Central memory CD4-positive, alpha-beta T cell (primary cell): Measurements from ENCODE around the gene PCK1.
"Not testable (repeated sequence)": the region's sequence is repeated elsewhere in the genome, so short reads cannot be mapped to it uniquely, and the experiment has no call there.

ENCODE experiments used
- DNase-seq: peaks from one replicate; pipeline ENCODE4 v3.0.0; 2022
- total RNA-seq, 3 experiments: gene quantifications; one replicate each; lab custom pipeline; 2026; lab: John Stamatoyannopoulos, UW

Gene PCK1
- 0 reads per million in 3 experiments for total RNA-seq

DNA sequence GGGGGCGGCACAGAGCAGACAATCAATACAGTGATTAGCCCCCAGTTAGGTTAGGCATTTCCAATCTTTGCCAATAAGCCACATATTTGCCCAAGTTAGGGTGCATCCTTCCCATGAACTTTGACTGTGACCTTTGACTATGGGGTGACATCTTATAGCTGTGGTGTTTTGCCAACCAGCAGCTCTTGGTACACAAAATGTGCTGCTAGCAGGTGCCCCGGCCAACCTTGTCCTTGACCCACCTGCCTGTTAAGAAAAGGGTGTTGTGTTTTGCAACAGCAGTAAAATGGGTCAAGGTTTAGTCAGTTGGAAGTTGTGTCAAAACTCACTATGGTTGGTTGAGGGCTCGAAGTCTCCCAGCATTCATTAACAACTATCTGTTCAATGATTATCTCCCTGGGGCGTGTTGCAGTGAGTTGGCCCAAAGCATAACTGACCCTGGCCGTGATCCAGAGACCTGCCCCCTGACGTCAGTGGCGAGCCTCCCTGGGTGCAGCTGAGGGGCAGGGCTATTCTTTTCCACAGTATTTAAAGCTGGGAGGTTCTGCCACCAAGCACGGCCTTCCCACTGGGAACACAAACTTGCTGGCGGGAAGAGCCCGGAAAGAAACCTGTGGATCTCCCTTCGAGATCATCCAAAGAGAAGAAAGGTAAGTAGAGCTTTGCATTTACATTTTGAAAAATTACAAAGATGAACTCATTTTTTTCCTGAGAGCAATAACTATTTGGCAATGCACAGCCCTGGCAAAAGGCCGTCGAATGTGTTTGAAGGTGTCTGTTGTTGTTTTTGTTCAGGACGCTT is at the start of gene PCK1:
Gene PCK1 (plus strand): TSS at position 557 of the 802 bp plus-strand sequence. CDS start 302 bp downstream, outside the sequence.
- DNase-seq = no peak

DNA sequence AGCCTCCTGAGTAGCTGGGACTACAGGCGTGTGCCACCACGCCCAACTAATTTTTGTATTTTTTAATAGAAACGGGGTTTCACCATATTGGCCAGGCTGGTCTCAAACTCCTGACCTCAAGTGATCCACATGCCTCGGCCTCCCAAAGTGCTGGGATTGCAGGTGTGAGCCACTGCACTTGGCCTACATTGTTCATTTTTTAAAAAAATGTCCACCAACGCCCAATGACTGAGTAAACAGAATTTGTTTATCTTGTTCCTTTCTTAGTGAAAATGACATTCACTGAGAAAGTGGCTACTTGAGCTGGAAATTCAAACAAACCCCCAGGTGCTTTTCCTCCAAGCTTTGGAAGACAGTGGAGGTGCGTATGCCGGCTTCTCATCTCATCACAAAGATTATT is 49.2 kb upstream of the PCK1 start:
- DNase-seq = not testable (repeated sequence)

DNA sequence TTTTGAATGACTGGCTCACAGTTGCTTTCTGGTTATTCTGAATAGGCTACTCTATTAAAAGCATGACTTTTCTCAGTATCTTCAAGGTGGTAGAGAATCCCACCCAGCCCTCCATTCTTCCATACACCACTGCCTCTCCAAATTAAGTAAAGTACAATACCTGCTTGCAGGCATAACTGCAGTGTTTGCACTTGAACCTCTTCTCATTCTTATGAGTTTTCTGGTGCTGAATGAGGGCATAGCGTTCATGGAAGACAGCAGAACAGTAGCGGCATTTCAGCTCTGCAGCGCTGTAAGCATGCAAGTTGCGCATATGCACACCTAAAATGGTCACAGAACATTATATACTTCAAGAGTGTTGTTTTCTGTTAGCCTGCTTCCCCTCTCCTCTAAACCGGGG is 48.5 kb upstream of the PCK1 start:
- DNase-seq = no peak

DNA sequence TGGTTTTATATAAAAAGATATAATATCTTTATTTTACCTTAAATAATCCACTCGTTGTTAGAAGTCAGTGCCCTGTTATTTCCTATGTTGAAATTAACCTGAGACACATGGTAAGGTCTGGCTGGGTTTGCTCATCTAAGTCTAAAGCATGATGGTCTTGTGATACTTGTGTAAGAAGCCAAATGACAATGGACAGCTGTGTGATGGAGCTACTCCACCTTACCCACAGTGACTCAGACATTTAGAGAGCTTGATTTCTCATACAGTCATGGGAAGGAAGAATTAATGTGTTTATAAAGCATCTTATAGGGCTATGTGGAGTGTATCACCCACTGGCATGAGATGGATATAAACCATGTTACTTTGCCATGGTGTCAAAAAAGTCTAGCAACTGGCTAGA is 47.7 kb upstream of the PCK1 start:
- no peak for DNase-seq

DNA sequence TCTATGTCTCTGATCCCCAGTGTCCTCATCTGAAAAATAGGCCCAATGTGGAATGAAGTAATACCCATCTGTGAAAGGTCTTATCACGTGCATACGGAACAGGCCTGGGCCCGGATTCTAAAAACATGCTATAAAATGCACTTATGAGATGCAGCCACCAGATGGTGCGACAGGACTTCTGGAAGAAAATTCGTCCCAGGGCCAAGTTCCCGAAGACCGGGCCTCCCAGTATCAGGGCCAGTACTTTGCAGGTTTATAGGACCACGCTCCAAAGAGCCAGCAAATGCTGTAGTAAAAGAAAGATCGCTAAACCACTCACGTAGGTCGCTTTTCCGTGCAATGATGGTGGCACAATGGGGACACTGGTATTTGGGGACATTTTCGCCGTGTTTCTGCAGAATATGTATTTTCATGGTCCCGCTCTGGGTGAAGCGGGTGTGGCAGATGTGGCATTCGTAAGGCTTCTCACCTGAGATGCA is 46.6 kb upstream of the PCK1 start:
- no peak for DNase-seq

DNA sequence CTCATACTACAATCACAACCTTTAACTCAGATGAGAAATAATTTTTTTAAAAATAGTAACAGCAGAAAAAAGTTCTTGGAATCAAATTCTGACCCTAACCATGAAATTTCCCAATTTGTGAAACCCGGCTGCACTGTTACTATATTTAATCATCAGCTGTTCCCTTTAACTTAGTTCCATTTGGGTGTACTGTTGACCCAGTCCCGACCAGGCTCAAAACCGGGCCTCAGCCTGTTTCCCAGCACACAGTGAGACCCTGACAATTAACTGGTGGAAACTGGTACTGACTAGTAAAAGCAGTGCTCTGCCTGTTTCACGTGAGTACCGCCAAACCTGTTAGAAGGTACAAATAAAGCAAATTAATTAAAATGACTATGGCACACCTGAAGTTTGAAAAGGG is 43.0 kb upstream of the PCK1 start:
- DNase-seq = no peak

DNA sequence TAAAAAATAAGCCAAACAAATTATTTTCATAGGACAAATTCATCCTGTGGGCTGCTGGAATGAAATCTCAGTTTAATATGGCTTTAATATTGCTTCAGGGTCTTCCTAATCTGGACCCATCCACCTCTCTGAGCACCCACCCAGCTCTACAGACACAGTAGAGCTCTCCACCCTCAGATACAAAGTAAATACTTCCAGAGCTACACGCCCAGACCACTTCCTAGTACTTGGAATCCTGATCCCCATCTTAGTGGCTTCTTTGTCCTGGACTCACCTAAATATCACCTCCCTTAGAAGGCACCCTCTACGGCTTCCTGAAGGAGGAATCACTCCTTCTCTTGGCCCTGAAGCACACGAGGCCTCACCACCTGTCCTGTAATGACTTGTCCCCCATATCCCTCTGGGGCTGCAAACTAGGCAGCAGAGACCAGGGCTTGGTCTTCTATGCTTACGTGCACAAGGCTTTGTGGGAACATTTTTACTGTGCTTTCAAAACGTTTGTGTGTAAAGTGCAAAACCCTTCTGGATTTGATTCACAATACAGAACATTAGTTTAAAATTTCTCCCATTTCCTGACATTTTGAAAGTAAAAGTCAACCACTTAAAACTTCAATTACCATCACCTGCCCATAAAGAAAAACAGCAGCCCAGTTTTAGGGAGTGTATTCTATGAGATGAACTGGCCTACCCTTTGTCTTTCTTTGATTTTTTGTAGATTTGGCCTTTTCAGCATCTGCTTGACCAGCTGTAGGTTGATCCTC is 38.4 kb upstream of the PCK1 start:
- DNase-seq = no peak

DNA sequence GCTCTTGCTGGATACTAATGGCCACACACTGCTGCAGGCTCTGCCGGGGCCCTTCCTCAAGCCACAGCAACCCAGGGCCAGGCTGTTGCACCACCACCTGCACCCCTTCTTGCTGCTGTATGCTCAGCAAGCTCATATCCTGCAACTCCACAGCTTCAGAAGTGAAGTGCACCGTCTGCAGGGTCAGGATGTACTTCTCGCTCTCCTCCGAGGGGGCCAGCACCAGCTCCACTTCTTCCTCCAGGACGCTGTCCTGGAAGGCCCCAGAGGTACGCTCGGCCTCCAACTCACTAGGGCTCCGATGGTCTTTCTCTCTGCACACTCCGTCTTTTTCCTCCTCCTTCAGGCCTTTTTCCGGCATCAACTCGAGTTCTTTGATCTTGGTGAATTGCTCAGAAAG is 37.1 kb upstream of the PCK1 start:
- DNase-seq = no peak

DNA sequence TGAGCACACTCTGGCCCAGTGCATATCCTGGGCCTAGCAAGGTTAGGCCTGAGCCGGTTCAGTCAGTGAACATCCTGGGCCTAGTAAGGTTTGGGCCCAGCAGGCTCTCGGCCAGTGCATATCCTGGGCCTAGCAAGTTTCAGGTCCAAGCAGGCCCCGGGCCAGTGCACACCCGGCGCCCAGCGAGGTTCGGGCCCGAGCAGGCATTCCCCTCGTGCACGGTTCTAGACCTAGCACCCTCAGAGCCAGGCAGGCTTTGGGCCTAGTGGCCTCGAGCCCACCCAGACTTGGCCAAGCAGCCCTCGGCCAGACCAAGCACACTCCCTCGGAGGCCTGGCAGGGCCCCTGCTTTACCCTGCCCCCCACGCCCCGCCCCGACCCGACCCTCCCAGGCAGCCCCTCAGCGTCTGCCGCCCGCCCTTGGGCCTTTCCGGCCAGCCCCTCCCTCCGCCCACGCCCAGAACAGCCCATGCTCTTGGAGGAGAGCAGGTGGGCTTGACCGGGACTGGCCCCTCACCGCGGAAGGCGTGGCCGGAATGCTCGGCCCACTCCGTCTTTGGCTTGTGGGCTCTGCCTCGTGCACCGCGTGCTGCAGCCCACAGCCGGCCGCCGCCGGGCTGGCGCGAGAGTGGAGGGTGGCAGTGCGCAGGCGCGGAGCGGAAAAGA is 36.3 kb upstream of the PCK1 start, which contains the start of gene CTCFL:
Gene CTCFL (minus strand): TSS at position 630 of the 666 bp plus-strand sequence. CDS start 935 bp downstream, outside the sequence.
- no peak for DNase-seq

DNA sequence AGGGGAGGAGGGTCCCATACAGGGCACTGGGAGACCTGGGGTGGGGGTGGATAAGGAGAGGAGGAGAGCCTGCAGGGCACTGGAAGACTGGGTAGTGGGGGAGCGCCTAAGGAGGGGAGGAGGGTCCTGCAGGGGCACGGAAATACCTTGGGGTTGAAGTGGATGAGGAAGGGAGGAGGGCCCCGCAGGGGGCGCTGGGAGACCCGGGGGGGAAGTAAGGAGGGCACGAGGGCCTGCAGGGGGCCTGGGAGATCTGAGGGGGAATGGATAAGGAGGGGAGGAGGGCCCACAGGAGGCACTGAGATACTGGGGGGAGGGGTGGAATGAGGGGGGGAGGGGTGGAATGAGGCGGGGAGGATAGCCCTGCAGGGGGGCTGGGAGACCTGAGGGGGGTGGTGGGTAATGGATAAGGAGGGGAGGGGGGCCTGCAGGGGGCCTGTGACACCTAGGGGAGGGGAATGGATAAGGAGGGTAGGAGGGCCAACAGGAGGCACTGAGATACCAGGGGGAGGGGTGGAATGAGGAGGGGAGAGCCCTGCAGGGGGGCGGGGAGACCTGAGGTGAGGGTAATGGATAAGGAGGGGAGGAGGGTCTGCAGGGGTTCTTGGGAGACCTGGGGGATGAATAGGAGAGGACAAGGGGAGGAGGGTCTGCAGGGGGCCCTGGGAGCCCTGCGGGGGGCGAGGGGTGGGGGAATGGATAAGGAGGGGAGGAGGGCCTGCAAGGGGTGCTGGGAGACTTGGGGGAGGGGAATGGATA is 35.4 kb upstream of the PCK1 start:
- DNase-seq = no peak

DNA sequence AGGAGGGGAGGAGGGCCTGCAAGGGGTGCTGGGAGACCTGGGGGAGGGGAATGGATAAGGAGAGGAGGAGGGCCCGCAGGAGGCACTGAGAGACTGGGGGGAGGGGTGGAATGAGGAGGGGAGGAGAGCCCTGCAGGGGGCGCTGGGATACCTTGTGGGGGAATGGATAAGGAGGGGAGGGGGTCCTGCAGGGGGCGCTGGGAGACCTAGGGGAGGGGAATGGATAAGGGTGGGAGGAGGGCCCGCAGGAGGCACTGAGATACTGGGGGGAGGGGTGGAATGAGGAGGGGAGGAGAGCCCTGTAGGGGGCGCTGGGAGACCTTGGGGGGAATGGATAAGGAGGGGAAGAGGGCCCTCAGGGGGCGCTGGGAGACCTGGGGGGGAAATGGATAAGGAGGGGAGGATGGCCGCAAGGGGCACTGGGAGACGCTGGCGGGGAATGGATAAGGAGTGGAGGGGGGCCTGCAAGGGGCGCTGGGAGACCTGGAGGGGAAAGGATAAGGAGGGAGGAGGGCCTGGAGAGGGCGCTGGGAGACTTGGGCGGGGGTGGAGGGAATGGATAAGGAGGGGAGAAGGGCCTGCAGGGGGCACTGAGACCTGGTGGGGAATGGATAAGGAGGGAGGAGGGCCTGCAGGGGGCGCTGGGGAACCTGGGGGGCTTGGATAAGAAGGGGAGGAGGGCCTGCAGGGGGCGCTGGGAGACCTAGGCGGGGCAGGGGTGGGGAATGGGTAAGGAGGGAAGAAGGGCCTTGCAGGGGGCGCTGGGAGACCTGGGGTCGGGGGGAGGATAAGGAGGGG is 34.6 kb upstream of the PCK1 start:
- DNase-seq = no peak

DNA sequence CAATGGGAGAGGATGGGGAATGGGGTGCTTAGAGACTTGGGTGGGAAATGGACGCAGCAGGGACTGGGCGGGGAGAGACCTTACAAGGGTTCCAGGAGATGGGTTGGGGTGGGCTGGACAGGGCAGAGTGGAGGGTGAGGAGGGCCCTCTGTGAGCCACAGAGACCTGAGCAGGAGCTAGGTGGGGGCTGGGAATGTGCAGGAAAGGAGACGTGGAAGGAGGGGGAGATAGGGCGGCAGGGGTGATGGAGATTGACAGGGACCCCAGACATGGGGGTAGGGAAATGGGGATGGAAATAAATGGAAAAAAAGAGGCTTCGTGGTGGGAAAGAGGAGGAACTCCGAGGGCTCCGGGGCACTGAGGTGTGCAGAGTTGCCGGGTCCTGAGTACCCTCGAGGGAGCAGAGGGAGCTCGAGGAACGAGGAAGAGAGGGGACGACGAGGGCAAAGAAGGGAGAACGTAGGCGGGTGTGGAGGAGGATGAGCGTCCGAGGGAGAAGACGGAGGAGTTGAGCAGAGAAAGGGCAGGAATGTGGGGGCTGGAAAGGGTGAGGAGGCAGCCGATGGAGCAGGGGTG is 33.9 kb upstream of the PCK1 start:
- DNase-seq = no peak

DNA sequence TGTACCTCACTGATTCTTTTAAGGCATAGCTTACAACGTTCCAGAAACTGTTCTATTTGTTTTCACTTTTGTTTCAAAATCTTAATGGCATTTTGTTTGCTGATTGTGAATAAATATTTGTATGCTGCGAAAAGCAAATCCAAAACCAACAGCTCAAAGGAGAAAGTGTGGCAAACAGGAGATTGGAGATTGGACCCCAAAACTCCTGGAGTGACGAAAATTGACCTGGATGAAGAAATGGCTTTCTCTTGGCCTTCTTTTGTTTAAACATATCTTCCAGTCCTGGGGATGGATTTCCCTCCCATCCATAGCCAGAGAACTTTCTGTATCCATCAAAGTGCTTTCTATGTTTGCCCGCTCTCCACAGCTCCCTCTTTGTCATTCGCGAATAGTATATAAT is 33.2 kb upstream of the PCK1 start:
- no peak for DNase-seq

DNA sequence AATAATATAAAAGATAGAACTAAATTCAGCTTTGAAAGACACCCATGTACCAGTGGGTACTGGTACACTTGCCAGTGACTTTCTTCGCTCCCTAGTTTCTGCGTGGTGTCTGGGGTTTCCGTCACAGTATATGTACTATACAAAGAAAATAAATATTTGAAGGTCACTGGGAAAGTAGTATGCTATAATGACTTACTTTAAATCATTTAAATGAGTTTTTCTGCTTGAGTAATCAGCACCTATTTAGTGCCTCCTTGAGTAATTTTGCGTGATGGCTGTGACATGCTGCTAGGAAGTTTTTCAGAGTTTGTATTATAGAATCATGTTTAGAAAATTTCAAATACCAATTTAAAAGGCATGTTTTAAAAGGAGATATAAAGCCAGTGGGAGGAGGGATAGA is 32.8 kb upstream of the PCK1 start:
- DNase-seq = no peak

DNA sequence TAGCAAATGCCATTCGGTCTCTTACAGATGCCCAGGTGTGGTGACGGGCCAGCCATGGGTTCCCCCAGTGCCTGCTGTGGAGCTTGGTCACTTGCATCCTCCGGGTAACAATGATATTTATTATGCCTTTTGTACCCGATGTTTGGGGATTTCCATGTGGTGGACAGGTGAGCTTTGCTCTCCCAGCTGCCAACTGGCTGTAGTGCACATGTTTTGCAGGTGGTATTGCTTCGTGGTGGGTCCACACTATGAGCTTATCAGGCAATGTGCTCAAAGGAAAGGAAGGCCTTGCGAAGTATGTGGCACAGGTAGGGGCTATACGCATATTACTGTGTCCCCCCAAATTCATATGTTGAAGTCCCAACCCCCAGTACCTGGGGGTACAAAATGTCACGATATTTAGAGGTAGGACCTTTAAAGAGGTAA is 31.7 kb upstream of the PCK1 start:
- no peak for DNase-seq

DNA sequence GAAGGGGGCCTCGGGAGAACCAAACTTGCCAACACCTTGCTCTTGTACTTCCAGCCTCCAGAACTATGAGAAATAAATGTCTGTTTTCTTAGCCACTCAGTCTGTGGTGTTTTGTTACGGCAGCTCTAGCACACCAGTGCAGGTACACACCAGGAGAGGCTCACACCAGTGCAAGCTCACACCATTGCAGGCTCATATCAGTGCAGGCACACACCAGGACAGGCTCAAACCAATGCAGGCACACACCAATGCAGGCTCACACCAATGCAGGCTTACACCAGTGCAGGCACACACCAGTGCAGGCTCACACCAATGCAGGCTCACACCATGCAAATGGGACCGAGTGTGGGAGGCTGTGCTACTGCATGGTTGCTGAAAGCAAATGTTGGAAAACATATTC is 31.1 kb upstream of the PCK1 start:
- no peak for DNase-seq

DNA sequence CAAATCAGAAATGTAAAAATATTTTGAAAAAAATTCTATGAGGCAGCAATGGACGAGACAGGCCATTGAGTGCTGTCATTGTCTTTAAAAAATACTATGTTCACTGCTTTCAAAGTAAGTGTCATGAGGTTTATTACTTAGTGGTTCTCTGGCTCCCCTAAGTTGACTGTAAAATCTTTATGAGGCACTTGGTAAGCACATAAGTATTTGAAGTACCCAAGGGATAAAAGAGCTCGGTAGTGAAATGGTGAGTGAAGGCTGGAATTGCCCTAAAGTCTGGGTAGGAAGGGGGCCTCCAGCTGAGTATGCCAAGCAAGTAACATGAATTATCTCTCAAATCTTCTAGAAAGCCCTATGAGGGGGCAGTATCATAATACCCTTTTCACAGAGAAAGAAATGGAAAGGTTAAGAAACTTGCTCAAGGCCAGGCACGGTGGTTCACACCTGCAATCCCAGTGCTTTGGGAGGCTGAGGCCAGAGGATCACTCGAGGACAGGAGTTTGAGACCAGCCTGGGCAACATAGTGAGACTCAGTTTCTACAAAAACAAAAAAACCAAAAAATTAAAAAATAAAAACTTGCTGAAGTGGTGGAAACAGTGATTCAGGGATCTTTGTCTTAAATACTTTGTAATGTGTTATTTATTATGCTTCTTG is 30.5 kb upstream of the PCK1 start:
- no peak for DNase-seq

DNA sequence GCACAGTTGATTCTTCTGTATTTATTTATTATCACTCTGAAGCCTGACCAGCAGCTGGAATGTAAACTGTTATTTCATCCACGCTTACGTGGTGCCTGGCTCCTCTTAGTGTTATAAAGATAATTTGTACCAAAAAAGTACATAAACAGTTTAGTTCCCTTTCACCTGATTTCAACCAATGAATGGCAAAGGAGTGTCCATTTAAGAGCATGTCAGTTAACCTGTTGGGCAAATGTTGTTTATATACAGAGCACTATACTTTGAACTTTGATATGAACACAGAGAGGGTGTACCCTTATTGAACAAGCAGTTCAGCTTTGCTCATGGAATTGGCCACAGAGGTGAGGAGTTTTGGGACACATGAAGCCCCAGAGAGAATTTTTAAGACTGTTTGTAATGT is 28.8 kb upstream of the PCK1 start:
- DNase-seq = no peak

DNA sequence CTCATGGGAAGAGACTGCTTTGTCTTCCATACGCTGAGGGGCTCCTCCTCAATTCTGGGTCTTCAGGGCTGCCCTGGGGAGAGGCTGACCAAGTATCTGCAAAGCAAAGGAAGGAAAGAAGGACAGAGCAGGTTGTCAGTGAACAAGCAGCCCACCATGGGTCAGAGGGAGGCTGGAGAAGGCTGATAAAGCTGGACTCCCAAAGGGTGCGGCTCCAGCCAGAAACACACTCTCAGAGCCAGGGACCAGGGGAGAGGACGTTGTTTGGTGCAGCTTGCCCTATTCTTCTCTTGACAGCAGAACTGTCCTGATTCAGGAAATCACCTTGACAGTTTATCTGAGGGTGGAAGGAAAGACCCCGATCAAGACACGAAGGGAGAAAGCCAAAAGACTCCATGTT is 25.6 kb upstream of the PCK1 start:
- DNase-seq = no peak

DNA sequence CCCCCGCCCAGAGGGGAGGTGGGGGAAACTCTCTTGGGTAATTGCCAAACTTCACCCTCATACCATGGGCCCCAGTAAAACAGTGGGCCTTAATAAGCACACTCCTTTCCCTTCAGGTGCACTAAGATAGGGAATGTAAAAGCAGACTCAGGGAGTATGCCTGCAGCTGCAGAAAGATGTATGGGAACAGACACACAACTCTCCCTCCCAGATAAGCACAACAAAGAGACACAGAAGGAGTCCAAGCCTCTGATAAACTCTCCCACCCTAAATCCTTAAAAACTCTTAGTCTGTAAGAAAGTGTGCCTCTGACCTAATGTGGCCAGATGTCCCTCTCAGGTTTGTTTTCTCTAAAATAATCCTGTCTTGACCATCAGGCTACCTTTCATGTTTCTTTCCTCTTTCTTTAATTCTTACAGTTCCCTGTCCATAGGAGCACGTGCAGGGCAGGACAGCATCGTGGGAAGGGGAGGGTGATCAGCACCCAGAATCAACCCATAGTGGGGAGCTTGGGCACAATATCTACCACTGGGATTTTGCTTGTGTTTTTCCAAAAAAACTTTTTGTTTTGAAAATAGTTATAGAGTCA is 24.7 kb upstream of the PCK1 start:
- DNase-seq = no peak
